HG03025 (cell line): ENCODE measurements around the gene SCAMP2.

Source experiments
- ATAC-seq: cut with Tn5 transposase; IDR thresholded peaks from one replicate; pipeline ENCODE4 v1.9.1; 2021; ENCODE audit warnings: mild to moderate bottlenecking, moderate library complexity; ENCODE audit not compliant: unreplicated experiment, low FRiP score

Gene SCAMP2

GRCh38 chr15:74800559-74801094, 72.5 kb downstream of the SCAMP2 start:
- no peak for ATAC-seq

- peak; percentile 57 for ATAC-seq
These were observed 73.2 kb downstream of the SCAMP2 start for GRCh38 chr15:74799856-74800558.

- no peak for ATAC-seq
These were observed 73.8 kb downstream of the SCAMP2 start for GRCh38 chr15:74799255-74799855.

GRCh38 chr15:74798388-74799254, 74.5 kb downstream of the SCAMP2 start:
- no peak for ATAC-seq

- no peak for ATAC-seq
These were observed 77.1 kb downstream of the SCAMP2 start for GRCh38 chr15:74795966-74796625.

GRCh38 chr15:74794970-74795349, 78.2 kb downstream of the SCAMP2 start:
- ATAC-seq: no peak

- ATAC-seq: no peak
These were observed 78.8 kb downstream of the SCAMP2 start for GRCh38 chr15:74794248-74794969.
